ENCODE results near the gene KRTDAP. TPM values are rescaled to one million over a fixed set of nuclear protein-coding genes. Genes with fewer than 3 reads are reported as not detected.
"Not testable (repeated sequence)": the region's sequence is repeated elsewhere in the genome, so short reads cannot be mapped to it uniquely, and the experiment has no call there.

Gene KRTDAP
- total and polyA plus RNA-seq, 9 of the 15 experiments (the other 6 are each of a cell fraction or from before 2014, with no cell fraction given): not detected

DNA sequence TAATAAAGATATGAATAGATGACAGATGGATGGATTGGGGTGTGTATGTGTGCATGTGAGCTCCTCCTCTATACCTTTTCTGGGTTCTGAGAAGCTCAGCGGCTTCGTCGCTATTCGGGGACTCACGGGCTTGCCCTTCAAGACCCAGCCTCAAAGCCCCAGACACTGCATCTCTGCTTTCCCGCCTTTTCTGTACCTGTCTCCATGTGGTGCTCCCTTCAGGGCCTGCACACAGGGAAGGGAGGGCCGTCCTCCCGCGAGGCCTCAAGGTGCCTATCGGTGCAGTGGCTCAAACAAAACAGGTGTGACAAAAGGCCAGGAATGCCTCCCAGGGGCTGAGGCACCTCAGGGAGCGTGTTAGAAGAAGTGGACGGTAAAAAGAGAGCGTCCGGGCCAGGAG lies 16.2 kb downstream of the KRTDAP start (continued):
- TF ChIP-seq E2F6 (IDR thresholded peaks at IDR 0.05; ENCODE audit: borderline replicate concordance in 1 of 2, extremely low read depth in 1 of 2, insufficient read depth in 1 of 2, insufficient read length in 1 of 2, low read depth in 1 of 2, low read length in 1 of 2, poor library complexity in 1 of 2, severe bottlenecking in 1 of 2) (peak; percentile 30 to 76), SAFB2 (IDR thresholded peaks at IDR 0.05; ENCODE audit: borderline replicate concordance, low read depth, low read length, severe bottlenecking) (no peak), KAT2B (IDR thresholded peaks at IDR 0.05; ENCODE audit: low read depth, low read length) (no peak)

- H3K9ac ChIP-seq (ENCODE audit: insufficient read depth in 1 of 2, low read depth in 2 of 2, low read length in 2 of 2): no peak overlapping the region
- H3K4me2 ChIP-seq (ENCODE audit: insufficient read depth, low read length): no peak overlapping the region
- CTCF ChIA-PET (ENCODE audit: low intra/inter-chr PET ratio): no interaction called here
- no peak for FAIRE-seq
- H2AFZ ChIP-seq (ENCODE audit: low read depth, low read length): no peak overlapping the region; the same call in 1 of the 2 replicates
- H4K20me1 ChIP-seq (replicated peaks; ENCODE audit: control insufficient read depth, insufficient read depth, low read length): peaks cover 10% of the 10 kb centered on the region; the same call in 1 of the 2 replicates
- H3K36me3 ChIP-seq (ENCODE audit: control insufficient read depth, insufficient read depth, low read length): no peaks in the 10 kb centered on the region
- TF ChIP-seq, protein P1, sequence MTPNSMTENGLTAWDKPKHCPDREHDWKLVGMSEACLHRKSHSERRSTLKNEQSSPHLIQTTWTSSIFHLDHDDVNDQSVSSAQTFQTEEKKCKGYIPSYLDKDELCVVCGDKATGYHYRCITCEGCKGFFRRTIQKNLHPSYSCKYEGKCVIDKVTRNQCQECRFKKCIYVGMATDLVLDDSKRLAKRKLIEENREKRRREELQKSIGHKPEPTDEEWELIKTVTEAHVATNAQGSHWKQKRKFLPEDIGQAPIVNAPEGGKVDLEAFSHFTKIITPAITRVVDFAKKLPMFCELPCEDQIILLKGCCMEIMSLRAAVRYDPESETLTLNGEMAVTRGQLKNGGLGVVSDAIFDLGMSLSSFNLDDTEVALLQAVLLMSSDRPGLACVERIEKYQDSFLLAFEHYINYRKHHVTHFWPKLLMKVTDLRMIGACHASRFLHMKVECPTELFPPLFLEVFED (CRISPR knock-in tag; conservative IDR thresholded peaks at IDR 0.05): no peak
- no TSS peak for BruUV-seq (replicated peaks)
- no peak for DNase-seq (ENCODE audit: extremely low read depth in 1 of 4, low spot score in 3 of 4)
- H3K27me3 ChIP-seq (ENCODE audit: control insufficient read depth in 2 of 2, insufficient read depth in 2 of 2, low read length in 2 of 2): peaks cover 18 to 33% of the 10 kb centered on the region in 2 experiments; a peak in 4 of 5 replicates
- intact Hi-C loops (cut with micrococcal nuclease) (no loop called here), in situ Hi-C loops (cut with MboI) (no loop called here)
- H3K9me3 ChIP-seq (replicated peaks; ENCODE audit: control insufficient read depth, insufficient read depth, low read depth, low read length): no peaks in the 10 kb centered on the region
- H3K4me3 ChIP-seq: no peak overlapping the region
- H3K9me1 ChIP-seq (ENCODE audit: control insufficient read depth, insufficient read depth, low read length): no peaks in the 10 kb centered on the region
- POLR2A ChIA-PET: no interaction called here
- no peak for ATAC-seq
- no peaks in the 10 kb centered on the region for H3K79me2 ChIP-seq (ENCODE audit: control insufficient read depth, insufficient read depth, low read length)
- H3K4me1 ChIP-seq (replicated peaks in 1 of 2; ENCODE audit: control insufficient read depth in 2 of 2, insufficient read depth in 2 of 2, low read length in 2 of 2): no peaks in the 10 kb centered on the region
- no peak overlapping the region for H3K27ac ChIP-seq (ENCODE audit: extremely low read depth, low read depth, low read length)
- 43% methylated on average over 8 of the region's 8 CpGs for WGBS (ENCODE audit: insufficient coverage, low coverage, missing lambda C conversion rate)
These were observed 18.3 kb downstream of the KRTDAP start for GRCh38 chr19:35471946-35472345.

- 21% methylated on average over 4 of the region's 4 CpGs for WGBS (ENCODE audit: insufficient coverage, low coverage, missing lambda C conversion rate)
- H3K4me3 ChIP-seq; H3K9me1 ChIP-seq (ENCODE audit: control insufficient read depth, insufficient read depth, low read length); FAIRE-seq; H2AFZ ChIP-seq (ENCODE audit: low read depth, low read length); H3K27ac ChIP-seq (ENCODE audit: extremely low read depth, low read depth, low read length); H3K4me2 ChIP-seq (ENCODE audit: insufficient read depth, low read length); H3K36me3 ChIP-seq (ENCODE audit: control insufficient read depth, insufficient read depth, low read length); intact Hi-C loops (cut with micrococcal nuclease); H3K79me2 ChIP-seq (ENCODE audit: control insufficient read depth, insufficient read depth, low read length); in situ Hi-C loops (cut with MboI); BruUV-seq (replicated peaks); H3K9ac ChIP-seq (ENCODE audit: insufficient read depth in 1 of 2, low read depth in 2 of 2, low read length in 2 of 2); H3K9me3 ChIP-seq (replicated peaks; ENCODE audit: control insufficient read depth, insufficient read depth, low read depth, low read length); POLR2A ChIA-PET; CTCF ChIA-PET (ENCODE audit: low intra/inter-chr PET ratio); H3K4me1 ChIP-seq (replicated peaks in 1 of 2; ENCODE audit: control insufficient read depth in 2 of 2, insufficient read depth in 2 of 2, low read length in 2 of 2); ATAC-seq; H4K20me1 ChIP-seq (replicated peaks; ENCODE audit: control insufficient read depth, insufficient read depth, low read length); DNase-seq (ENCODE audit: extremely low read depth in 1 of 4, low spot score in 3 of 4): not testable (repeated sequence)
- peaks cover 25 to 37% of the 10 kb centered on the region in 2 experiments for H3K27me3 ChIP-seq (ENCODE audit: control insufficient read depth in 2 of 2, insufficient read depth in 2 of 2, low read length in 2 of 2)
These were observed 19.2 kb downstream of the KRTDAP start for GRCh38 chr19:35471075-35471474.

All from K562 (cell line).